RWPE2 (cell line): ENCODE measurements around the gene BPIFA1.

Experiments used
- ATAC-seq: fragments of 200-7000 bp; cut with Tn5 transposase; 3 replicates; pipeline ENCODE4 v1.9.1; 2021; ENCODE audit warnings: low read depth
- DNase-seq: peaks from one replicate; pipeline ENCODE4 v3.0.0-alpha.2; 2020; ENCODE audit warnings: low spot score
- H3K27ac ChIP-seq: fragments of 450-650 bp; 2 replicates; pipeline ENCODE4 v1.5.1; 2017; ENCODE audit warnings: mild to moderate bottlenecking; ENCODE audit not compliant: poor library complexity, severe bottlenecking
- H3K27me3 ChIP-seq: fragments of 250-450 bp; sonication (Bioruptor Pico); 2 replicates; pipeline ENCODE4 v1.5.1; 2021; ENCODE audit warnings: mild to moderate bottlenecking, moderate library complexity; ENCODE audit not compliant: insufficient read depth, poor library complexity, severe bottlenecking
- H3K36me3 ChIP-seq: fragments of 250-450 bp; sonication (Bioruptor Pico); 2 replicates; pipeline ENCODE4 v1.5.1; 2020; ENCODE audit warnings: low read depth, mild to moderate bottlenecking, moderate library complexity
- H3K4me1 ChIP-seq: fragments of 250-450 bp; sonication (Bioruptor Pico); 2 replicates; pipeline ENCODE4 v1.5.1; 2021; ENCODE audit warnings: mild to moderate bottlenecking, moderate library complexity; ENCODE audit not compliant: insufficient read depth, poor library complexity, severe bottlenecking
- H3K4me3 ChIP-seq: fragments of 250-450 bp; sonication (Bioruptor Pico); 2 replicates; pipeline ENCODE4 v1.5.1; 2021; ENCODE audit warnings: mild to moderate bottlenecking, moderate library complexity; ENCODE audit not compliant: severe bottlenecking
- H3K9me3 ChIP-seq: fragments of 250-450 bp; sonication (Bioruptor Pico); 2 replicates; pipeline ENCODE4 v1.5.1; 2021; ENCODE audit warnings: mild to moderate bottlenecking, moderate library complexity; ENCODE audit not compliant: severe bottlenecking
- TF ChIP-seq, protein P1 (sequence below): fragments of 450-650 bp; IDR thresholded peaks from one replicate; pipeline ENCODE4 v1.5.1; 2017; ENCODE audit warnings: mild to moderate bottlenecking, moderate library complexity; ENCODE audit not compliant: poor library complexity, severe bottlenecking

Gene BPIFA1

DNA sequence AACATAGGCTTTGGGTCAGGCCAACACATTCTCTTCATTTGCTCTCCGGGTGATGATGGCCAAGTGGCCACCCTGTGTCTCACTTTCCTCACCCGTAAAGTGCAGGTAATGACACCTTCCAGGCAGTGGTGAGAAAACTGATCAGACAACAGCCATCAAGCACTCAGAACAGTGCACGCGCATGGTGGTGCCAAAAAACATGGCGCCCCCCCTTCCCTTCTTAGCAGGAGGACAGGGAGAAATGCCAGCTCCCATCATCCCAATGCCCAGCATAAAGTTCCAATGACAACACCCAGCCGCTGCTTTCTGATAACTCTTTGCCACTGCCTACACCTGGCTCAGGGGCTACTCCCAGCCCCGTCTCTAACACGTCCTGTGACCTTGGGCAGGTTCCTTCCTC is 55.6 kb downstream of the BPIFA1 start:
- Histone ChIP-seq H3K4me1 (no peaks in the 10 kb centered on the region), H3K27ac (no peak overlapping the region), H3K36me3 (no peaks in the 10 kb centered on the region), H3K4me3 (no peak overlapping the region), H3K27me3 (peaks cover 43% of the 10 kb centered on the region), H3K9me3 (no peaks in the 10 kb centered on the region)
- ATAC-seq (no peak), DNase-seq (no peak)
- TF ChIP-seq, protein P1, sequence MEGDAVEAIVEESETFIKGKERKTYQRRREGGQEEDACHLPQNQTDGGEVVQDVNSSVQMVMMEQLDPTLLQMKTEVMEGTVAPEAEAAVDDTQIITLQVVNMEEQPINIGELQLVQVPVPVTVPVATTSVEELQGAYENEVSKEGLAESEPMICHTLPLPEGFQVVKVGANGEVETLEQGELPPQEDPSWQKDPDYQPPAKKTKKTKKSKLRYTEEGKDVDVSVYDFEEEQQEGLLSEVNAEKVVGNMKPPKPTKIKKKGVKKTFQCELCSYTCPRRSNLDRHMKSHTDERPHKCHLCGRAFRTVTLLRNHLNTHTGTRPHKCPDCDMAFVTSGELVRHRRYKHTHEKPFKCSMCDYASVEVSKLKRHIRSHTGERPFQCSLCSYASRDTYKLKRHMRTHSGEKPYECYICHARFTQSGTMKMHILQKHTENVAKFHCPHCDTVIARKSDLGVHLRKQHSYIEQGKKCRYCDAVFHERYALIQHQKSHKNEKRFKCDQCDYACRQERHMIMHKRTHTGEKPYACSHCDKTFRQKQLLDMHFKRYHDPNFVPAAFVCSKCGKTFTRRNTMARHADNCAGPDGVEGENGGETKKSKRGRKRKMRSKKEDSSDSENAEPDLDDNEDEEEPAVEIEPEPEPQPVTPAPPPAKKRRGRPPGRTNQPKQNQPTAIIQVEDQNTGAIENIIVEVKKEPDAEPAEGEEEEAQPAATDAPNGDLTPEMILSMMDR: no peak

DNA sequence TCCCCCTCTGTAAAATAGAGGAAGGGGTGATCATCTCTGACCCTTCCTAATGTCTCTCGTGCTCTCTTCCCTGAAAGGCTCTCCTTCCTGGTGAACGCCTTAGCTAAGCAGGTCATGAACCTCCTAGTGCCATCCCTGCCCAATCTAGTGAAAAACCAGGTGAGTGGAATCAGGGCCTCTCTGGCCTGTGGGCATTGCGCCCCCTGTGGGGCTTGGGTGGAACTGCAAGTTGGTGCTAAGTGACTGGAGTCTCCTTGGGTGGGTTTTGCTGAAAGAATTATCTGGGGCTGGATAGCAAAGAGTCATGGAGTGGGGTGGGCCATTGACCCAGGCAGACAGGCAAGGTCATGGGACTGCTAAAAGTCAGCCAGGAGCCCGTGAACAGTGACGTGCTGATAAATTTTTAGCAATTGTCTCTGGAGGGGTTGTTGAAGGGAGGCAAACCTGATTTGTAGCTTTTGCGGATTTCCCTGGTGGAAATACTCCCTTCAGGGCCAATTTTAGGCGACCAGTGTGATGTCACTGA is 56.1 kb downstream of the BPIFA1 start:
- no peak for ATAC-seq
- no peak overlapping the region for H3K27ac ChIP-seq
- DNase-seq: no peak
- H3K9me3 ChIP-seq: no peaks in the 10 kb centered on the region
- peaks cover 38% of the 10 kb centered on the region for H3K27me3 ChIP-seq
- no peaks in the 10 kb centered on the region for H3K36me3 ChIP-seq
- TF ChIP-seq, protein P1: peak; percentile 97
- H3K4me3 ChIP-seq: no peak overlapping the region
- no peaks in the 10 kb centered on the region for H3K4me1 ChIP-seq
